HG03039 (cell line): ENCODE data around the gene TMEM247.

Experiments
- ATAC-seq: cut with Tn5 transposase; IDR thresholded peaks from one replicate; pipeline ENCODE4 v1.9.1; 2021; ENCODE audit warnings: mild to moderate bottlenecking, moderate library complexity; ENCODE audit not compliant: unreplicated experiment

TMEM247 gene

DNA sequence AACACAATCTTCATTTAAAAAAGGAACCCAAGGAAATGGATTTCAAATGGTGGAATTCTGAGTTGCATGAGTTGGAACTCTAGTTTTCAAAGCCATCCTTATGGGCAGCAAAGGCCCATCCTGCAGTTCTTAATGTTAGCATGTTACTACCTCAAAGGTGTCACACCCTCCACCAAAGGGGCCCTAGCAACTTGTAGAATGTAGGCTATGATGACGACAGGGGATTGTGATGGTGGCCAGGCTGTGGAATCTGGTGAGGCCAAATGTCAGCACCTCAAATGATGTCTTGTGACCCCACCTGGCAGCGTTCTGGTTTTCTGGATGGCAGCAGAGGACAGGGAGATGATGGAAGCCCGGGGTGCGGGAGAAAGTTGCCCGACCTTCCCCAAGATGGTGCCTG is at the start of gene TMEM247:
Gene TMEM247, plus strand, starts transcription at position 301 of the 400 bp plus-strand sequence.
- ATAC-seq: no peak

DNA sequence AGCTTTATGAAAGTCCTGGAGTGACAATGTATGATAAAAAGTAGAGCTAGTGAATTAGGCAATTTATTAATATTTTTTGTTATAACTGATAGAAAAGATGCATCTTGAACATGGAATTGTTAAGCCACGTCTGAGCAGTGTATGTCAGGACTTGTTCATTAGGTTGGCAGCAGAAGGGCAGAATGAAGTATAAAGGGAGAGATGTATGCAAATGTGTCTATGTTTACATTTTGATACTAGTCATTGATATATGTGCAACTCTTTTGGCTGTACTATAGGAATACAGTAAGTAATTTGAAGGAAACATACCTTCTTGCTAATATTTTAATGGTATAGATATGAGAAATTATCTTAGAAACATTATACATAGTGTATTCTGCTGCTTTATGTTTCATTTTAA is 49.0 kb upstream of the TMEM247 start:
- ATAC-seq: no peak

DNA sequence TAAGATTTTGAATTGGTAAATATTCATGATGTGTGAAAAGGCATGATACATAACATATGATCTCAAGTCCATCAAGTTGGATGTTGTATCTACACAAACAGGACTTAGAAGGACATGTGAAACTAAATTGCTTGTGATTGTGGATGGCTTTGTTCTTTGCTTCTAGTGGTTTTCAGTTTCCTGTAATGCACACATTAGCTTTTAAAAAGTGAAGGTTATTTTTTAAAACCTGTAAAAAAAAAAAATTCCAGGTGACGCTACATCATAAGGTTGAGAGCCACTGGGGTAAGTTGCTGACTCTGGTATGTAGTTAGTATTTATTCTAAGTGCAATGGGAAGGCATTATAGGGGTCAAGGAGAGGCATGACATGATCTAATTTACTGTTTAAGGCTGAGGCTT is 48.4 kb upstream of the TMEM247 start:
- no peak for ATAC-seq

DNA sequence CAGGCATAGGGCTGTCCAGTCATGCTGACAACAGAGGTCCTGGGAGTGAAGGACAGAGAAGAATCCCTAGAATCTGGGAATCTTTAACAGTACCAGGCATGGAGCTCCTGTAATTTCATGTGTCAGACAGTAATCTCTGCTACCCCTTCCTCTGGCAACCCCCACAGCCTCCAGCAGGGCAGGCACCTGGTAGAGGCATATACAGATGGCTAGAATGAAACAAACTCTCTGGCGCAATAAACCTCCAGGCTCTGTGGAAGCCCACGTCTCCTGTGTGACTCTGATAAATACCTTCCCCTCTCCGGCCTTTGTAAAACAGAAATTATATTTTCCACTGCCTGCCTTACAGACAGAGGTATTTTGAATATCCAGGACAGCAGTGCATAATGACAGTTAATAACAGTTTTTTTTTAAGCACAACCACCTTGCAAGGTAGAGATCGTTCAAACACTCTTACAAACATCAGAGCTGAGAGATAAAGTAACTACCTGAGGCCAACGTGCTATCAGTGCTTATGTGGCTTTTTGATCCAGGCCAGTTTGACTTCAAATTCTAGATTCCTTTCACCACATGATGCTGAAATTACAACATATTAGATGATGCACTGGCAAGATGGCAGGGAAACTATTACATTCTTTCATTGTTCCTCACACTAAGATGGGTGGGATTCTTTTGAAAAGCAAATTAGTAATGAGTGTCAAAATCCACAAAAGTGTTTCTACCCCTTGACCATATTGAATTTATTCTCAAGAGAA is 47.7 kb upstream of the TMEM247 start:
- no peak for ATAC-seq

DNA sequence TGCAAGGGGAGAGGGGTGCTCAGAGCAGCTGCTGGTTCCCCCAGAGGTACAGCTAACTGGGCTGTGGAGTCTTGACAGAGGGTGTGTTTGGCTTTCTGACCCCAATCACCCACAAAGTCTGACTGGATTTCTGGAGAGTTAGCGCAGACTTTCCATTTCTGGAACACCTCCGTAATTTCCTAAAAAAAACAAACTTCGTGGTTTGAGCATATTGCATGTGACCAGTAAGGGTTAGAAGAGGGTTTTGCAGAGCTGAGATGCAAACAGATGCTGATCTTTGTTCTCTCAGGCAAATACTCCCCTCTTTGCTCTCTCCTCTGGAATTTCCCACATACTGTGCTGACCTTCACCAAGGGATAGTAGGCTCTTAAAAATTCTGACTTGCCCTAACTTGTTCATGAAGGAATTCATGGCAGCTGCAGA is 44.5 kb upstream of the TMEM247 start:
- ATAC-seq: no peak

DNA sequence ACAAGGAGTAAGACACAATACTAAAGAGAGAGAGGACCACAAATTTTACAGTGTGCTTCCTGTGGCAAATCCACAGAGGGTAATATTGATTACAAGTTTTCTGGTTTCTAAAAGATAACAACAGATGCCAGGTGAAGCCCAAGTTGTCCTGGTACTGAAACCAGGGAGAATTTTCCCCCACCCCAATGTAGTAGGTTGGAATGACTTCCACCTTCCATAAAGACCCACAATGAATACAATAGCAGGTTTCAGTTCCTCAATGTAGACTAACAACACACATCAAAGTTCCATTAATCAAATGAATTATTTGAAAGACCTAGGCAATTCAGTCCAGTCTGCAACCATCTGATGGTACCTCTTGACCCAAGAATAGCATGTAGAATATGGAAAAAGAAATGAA is 44.0 kb upstream of the TMEM247 start:
- no peak for ATAC-seq

DNA sequence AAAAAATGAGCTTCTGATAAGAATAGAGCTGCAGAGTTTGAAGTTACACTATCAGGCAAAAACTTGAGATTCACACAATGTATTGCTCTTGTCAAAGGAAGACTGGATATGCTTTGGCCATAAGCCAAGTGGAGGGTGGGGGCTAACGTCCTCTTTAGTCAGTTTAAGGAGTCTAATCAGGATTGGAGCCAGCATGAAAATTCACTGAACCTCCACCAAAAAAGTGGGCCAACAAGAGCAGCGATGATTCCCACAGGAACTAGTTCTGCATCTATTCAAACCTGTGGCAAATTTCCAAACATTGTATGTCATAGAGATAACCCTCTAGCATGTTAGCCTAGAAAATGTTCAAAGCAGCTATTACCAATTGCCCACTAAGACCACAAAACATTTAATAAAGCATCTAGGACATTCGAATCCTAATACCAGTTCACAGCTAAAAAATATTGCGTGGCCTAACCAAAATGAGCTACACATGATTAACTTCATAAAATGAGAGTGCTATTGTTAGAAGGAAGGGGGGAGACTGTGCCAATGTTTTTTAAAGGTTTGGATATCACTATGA is 43.5 kb upstream of the TMEM247 start:
- no peak for ATAC-seq

DNA sequence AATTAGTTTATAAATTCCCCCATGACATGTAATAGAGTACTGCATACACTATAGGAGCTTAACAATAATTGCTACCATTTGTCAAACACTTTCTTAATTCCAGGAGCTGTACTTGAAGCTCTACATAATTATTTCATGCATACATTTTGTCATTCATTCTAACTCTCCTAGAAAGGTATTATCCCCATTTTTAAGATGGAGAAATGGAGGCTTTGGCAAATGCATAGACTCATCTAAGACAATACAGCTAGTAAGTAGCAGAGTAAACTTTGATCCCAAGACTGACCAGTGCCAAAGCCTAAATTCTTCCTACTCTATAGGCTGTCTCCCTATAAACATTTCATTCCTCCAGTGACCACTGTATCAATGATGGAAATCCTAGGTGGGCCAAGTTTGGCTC is 42.6 kb upstream of the TMEM247 start:
- no peak for ATAC-seq

DNA sequence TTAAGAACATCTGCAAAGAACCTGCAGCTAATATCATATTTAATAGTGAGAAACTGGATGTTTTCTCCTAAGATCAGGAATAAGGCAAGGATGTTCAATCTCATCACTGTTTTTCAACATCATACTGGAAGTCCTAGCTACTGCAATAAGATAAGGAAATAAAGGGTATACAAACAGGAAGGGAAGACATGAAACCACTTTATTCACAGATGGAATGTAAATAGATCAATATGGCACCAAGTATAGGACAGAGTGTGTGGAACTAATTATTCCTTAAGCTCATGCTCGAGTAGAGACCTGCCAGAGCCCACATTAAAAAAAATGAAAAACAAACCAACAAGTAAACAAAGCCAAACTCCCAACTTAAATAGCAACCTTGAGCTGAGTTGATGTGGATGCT is 41.3 kb upstream of the TMEM247 start:
- ATAC-seq: no peak

DNA sequence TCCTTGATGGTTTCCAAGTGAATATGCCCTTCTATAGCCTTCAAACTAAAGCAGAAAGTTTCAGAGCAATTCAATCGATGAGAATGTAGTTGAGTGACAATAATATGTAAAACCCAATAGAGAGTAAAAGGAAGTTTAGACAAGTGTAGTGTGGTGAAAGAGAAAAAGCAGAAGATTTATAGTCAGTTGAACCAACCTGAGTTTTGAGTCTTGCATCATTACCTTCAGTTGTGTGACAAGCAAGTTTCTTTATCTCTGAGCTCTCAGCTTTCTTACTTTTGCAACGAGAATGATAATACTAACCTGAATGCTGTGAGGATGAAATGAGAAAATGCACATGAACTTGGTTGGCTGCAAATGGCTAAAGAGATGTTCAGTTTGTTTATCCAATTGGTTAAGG is 40.6 kb upstream of the TMEM247 start:
- ATAC-seq: no peak

DNA sequence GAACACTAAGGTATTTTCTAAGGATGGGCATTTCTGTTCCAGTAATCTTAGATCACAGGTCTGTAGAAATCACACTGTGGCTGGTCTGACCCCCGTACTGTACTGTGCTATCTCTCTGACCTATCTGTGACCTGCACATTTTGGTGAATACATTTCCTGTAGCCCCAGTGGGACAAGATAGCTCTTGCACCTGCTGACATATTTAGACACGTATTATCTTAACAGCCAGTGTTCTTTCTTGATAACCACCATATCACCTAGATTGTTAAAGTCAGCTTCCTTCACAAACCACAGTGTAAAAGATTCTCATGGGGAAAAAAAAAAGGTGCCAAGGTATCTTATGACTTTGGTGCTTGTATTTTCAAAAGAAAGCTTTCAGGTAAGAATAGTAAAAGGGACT is 39.8 kb upstream of the TMEM247 start:
- ATAC-seq: no peak

DNA sequence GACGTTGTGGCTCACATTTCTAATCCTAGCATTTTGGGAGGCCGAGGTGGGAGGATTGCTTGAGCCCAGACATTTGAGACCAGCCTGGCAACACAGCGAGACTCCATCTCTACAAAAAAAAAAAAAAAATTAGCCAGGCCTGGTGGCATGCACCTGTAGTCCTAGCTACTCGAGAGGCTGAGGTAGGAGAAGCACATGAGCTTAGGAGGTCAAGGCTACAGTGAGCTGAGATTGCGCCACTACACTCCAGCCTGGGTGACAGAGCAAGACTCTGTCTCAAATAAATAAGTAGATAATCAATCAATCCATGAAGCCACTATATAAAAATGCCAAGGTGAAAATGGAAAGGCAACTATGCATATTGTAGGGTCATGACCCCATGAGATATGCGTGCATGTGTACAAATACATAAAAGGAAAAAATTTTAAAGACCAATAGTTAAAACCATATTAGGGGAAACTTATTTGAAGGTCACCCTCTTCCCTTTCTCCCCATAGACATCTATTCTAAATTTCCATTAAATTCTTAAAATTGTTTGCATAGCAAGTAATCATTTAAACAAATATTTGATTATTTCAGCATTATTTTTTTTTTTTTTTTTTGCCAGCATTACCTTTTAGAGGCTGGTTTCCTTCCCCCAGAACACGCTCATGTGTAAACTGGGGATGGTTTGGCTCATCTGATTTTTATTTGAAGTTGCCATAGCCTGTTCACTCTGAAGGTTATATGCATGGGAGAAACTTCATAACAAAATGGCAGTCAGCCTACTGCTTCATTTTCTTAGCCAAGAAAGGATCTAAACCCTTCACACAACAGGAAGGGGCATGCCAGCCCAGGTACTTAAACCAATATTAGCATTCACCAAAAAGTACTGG is 37.3 kb upstream of the TMEM247 start:
- no peak for ATAC-seq

DNA sequence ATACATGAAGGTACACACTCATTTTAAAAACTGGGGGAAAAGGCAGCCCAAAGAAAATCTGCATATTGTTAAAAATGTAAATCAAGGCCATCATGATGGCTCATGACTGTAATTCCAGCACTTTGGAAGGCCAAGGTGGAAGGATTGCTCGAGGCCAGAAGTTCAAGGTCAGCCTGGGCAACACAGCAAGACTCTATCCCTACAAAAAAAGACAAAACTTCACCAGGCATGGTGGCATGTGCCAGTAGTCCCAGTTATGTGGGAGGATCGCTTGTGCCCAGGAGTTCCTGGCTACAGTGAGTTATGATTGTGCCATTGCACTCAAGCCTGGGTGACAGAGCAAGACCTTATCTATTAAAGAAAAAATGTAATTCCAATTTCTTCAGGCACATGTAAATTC is 34.6 kb upstream of the TMEM247 start:
- ATAC-seq: no peak

DNA sequence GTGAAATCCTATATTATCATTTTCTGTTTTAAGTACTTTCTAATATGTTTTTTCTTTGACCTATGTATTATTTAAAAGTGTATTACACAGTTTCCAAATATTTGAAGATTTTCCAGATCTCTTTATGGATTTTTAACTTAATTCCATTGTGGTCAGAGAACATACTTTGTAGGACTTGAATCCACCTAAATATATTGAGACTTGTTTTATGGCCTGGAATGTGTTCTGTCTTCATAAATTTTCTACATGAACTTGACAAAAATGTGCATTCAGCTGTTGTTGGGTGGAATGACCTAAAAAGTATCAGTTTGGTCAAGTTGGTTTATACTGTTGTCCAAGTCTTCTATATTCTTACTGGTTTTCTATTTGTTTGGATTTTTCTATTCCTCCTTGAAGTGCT is 33.8 kb upstream of the TMEM247 start:
- ATAC-seq: no peak

DNA sequence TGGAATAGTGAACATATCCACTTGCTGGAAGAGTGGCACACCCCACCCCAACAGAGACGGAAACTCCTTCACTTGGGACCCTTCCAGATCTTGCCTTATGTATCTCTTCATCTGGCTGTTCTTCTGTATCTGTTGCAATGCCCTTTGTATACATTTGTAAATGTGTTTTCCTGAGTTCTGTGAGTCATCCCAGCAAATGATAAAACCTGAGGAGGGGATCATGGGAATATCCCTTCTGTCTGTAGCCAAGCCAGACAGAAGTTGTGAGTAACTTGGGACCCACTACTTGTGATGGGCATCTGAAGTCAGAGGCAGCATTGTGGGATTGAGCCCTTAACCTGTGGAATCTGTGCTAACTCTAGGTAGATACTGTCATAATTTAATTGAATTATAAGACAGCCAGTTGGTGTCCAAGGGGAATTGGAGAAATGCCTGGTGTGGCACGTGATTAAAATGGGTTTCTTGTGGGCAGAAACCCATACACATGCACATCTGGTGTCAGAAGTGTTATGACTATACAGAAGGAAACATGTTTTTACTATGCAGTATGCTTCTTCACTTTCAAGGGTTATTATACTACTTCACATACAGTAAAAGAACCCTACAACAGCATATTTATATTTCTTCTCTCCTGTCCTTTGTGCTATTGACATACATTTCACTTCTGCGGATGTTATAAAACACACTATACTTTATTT is 32.3 kb upstream of the TMEM247 start:
- ATAC-seq: no peak

DNA sequence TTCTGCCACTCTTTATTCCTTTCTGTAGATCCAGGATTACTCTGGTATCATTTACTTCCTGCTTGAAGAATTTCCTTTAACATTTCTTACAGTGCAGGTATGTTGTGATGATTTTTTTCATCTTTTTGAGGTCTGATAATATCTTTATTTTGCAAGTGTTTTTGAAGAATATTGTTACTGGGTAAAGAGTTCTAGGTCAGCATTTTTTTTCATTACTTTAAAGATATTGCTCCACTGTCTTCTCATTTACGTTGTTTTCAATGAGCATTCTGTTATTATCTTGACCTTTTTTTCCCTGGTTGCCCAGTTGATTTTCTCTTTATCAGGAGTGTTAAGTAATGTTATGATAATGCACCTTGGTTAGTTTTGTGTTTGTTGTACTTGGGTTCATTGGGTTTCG is 31.7 kb upstream of the TMEM247 start:
- no peak for ATAC-seq

DNA sequence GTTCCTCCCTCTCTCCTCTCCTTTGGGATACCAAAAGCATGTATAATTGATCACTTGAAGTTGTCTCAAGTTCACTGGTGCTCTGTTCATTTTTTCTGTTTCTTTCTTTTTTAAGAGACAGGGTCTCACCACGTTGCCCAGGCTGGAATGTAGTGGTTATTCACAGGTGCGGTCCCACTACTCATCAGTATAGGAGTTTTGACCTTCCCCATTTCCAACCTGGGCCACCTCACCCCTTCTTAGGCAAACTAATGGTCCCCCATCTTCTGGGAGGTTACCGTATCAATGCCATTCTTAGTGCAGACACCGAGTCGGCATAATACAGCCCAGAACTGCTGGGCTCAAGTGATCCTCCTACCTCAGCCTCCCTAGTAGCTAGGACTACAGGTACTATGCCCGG is 31.3 kb upstream of the TMEM247 start:
- ATAC-seq: no peak

DNA sequence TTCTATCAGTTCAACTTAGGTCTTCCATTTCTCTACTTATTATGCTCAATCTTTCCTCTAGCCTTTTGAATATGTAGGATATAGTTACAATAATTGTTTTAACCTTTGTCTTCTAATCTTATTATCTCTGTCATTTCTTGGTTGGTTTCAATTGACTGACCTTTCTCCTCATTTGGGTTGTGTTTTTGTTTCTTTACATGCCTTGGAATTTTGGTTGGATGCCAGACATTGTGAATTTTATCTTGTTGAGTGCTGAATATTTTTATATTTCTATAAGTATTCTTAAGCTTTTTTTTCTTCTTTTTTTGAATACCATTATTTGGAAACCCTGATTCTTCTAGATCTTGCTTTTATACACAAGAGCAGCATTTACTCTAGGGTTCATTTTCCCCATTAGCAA is 30.7 kb upstream of the TMEM247 start:
- no peak for ATAC-seq

DNA sequence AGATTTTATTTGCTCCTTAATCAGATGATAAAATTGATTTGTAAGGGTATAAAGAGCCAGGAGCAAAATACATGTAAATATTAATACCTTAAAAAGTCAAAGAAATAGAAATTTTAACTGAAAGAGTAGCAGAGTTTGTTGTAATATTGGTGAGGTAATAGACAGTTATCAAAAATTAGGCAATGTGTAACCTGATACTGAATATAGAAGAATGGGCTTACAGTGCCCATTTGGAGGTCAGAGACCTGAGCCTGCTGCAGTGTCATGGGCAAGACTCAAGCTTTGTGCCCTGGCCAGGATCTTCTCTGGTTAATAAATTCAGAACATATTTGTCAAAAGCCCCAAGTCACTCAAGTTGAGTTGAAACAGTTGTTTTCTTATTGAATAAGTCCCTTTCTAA is 29.7 kb upstream of the TMEM247 start:
- no peak for ATAC-seq

DNA sequence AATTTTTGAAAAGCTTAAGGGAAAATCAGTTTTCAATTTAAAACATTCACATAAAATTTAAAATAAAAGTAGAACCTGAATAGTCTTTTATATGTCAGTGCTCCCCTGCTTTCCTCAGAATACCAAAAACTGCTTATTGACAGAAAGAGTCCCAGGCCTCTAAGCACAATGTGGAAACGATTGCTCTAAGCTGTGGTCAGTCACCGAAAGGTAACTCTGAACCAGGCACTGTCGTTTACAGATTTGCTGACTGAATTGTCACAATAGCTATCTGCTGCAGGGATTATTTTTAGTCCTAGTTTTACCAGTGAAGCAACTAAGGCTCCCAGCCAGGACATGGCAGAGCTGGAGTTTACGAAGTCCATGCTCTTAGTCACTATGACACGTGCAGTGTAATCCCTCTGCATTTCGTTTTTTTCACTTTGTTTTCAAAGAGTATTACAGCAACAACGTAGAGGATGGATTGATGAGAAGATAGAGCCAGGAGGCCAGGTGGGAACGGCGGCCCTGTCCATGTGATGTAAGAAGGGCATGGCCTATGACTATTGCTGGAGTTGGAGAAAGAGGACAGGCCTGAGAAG is 28.1 kb upstream of the TMEM247 start:
- no peak for ATAC-seq

DNA sequence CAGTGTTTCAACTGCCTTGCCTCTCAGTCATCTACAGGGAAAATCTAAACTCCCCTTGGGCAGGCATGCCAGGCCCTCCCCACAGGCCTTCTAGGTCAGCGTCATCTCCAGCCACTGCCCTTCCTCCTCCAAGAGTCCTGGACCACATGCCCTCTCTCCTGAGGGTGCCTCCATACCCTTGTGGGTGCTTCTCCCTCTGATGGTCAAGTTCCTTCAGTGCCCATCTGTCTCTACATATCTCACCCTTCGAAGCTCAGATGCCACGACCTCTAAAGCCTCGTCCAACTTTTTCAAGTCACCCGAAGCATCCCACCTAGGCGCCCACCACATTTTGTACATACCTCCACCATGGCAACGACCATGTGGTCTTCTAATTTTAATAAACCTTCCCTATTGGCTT is 22.6 kb upstream of the TMEM247 start:
- ATAC-seq: no peak
